ENCODE results near the gene LOXL4. TPM values are rescaled to one million over a fixed set of nuclear protein-coding genes. Genes with fewer than 3 reads are reported as not detected.

LOXL4 gene
- total RNA-seq, 1 experiment from 2014 or later, result 0.13 TPM

- Histone ChIP-seq H4K8ac (replicated peaks; ENCODE audit: insufficient read length, low read depth, low read length) (no peak overlapping the region), H3K23ac (ENCODE audit: insufficient read length, low read depth, low read length) (no peak overlapping the region), H3K9ac (ENCODE audit: extremely low read depth, insufficient read length, low read length) (no peak overlapping the region), H3T11ph (ENCODE audit: low read length) (no peak overlapping the region), H3K4ac (ENCODE audit: low read depth, low read length) (no peak overlapping the region), H2BK120ac (ENCODE audit: low read depth, low read length, poor library complexity, severe bottlenecking) (no peak overlapping the region), H3K79me2 (ENCODE audit: insufficient read depth, low read length) (no peaks in the 10 kb centered on the region), H3K27me3 (ENCODE audit: insufficient read depth, low read length) (no peaks in the 10 kb centered on the region), H3K79me1 (ENCODE audit: insufficient read depth, low read depth, low read length, poor library complexity, severe bottlenecking) (no peaks in the 10 kb centered on the region), H4K91ac (ENCODE audit: insufficient read length, low read depth, low read length) (no peak overlapping the region), H3K4me1 (ENCODE audit: insufficient read depth, low read length) (no peaks in the 10 kb centered on the region), H2BK20ac (ENCODE audit: low read depth, low read length, poor library complexity, severe bottlenecking) (no peak overlapping the region), H3K23me2 (ENCODE audit: insufficient read length, low read depth, low read length, poor library complexity, severe bottlenecking) (no peaks in the 10 kb centered on the region), H3K14ac (ENCODE audit: insufficient read depth, low read length) (no peak overlapping the region), H2BK12ac (ENCODE audit: insufficient read length, low read depth, low read length) (no peak overlapping the region), H3K27ac (ENCODE audit: insufficient read length, low read depth, low read length) (no peak overlapping the region), H4K20me1 (ENCODE audit: control insufficient read depth, insufficient read depth, insufficient read length) (no peaks in the 10 kb centered on the region), H3K9me3 (ENCODE audit: control insufficient read depth, low read depth, low read length) (no peaks in the 10 kb centered on the region), H2BK15ac (ENCODE audit: low read depth, low read length) (no peak overlapping the region), H4K5ac (ENCODE audit: insufficient read length, low read depth, low read length) (no peak overlapping the region), H3K56ac (ENCODE audit: insufficient read length, low read depth, low read length) (no peak overlapping the region), H3K18ac (ENCODE audit: insufficient read length, low read depth, low read length) (no peak overlapping the region), H3K4me2 (ENCODE audit: insufficient read depth, insufficient read length, low read length) (no peak overlapping the region), H2BK5ac (ENCODE audit: insufficient read length, low read length) (no peak overlapping the region), H2AK5ac (ENCODE audit: insufficient read length, low read length) (no peak overlapping the region), H2AFZ (ENCODE audit: low read length) (no peak overlapping the region)
- no peak overlapping the region for H3K27ac Mint-ChIP-seq
- no peak for DNase-seq
- no peak for TF ChIP-seq CTCF (conservative IDR thresholded peaks at IDR 0.05)
- no peaks in the 10 kb centered on the region for H3K27me3 Mint-ChIP-seq (ENCODE audit: low read depth)
- H3K36me3 Mint-ChIP-seq (ENCODE audit: insufficient read depth in 1 of 3, low read depth in 3 of 3), result peaks cover 0 to 4% (median 0%) of the 10 kb centered on the region in 3 experiments; a peak in 1 of 7 replicates
- no peak overlapping the region for H3K4me3 Mint-ChIP-seq
- WGBS (ENCODE audit: extremely low coverage, insufficient read length, low lambda C conversion rate), result no CpG with 5 or more reads among the region's 13 CpGs
- no peaks in the 10 kb centered on the region for H3K4me1 Mint-ChIP-seq
- no peaks in the 10 kb centered on the region for H3K9me3 Mint-ChIP-seq
Observed at GRCh38 chr10:98258683-98259454, 9.1 kb downstream of the LOXL4 start.

Measured in H9 (cell line).